ENCODE measurements around the gene GLG1.
A peak's percentile ranks its signal among the peaks of the same experiment; 100 is the strongest.
"Not testable (repeated sequence)": the region's sequence is repeated elsewhere in the genome, so short reads cannot be mapped to it uniquely, and the experiment has no call there.

Gene GLG1

GRCh38 chr16:74574146-74574545, 32.8 kb downstream of the GLG1 start:
- DNase-seq, result no peak

GRCh38 chr16:74573622-74574021, 33.3 kb downstream of the GLG1 start:
- DNase-seq, result no peak

- DNase-seq, result no peak
These were observed 36.3 kb downstream of the GLG1 start for GRCh38 chr16:74570412-74571301.

- DNase-seq, result no peak
These were observed 37.8 kb downstream of the GLG1 start for GRCh38 chr16:74568961-74569631.

- no peak for DNase-seq
These were observed 39.0 kb downstream of the GLG1 start for GRCh38 chr16:74567901-74568300.

GRCh38 chr16:74565378-74565777, 41.5 kb downstream of the GLG1 start:
- DNase-seq, result no peak

- no peak for DNase-seq
These were observed 42.4 kb downstream of the GLG1 start for GRCh38 chr16:74564451-74564984.

- DNase-seq, result peak; percentile 53
These were observed 43.1 kb downstream of the GLG1 start for GRCh38 chr16:74563828-74564263.

- DNase-seq, result no peak
These were observed 44.8 kb downstream of the GLG1 start for GRCh38 chr16:74562117-74562516.

GRCh38 chr16:74561626-74562025, 45.3 kb downstream of the GLG1 start:
- no peak for DNase-seq

GRCh38 chr16:74560912-74561311, 46.0 kb downstream of the GLG1 start:
- DNase-seq, result no peak

GRCh38 chr16:74558873-74559272, 48.0 kb downstream of the GLG1 start:
- no peak for DNase-seq

- no peak for DNase-seq
These were observed 49.6 kb downstream of the GLG1 start for GRCh38 chr16:74557275-74557674.

- no peak for DNase-seq
These were observed 50.5 kb downstream of the GLG1 start for GRCh38 chr16:74556375-74556922.

- DNase-seq, result not testable (repeated sequence)
These were observed 54.6 kb downstream of the GLG1 start for GRCh38 chr16:74552357-74552756.

- DNase-seq, result not testable (repeated sequence)
These were observed 56.5 kb downstream of the GLG1 start for GRCh38 chr16:74550227-74551019.

GRCh38 chr16:74546112-74546511, 60.8 kb downstream of the GLG1 start:
- not testable (repeated sequence) for DNase-seq

- DNase-seq, result not testable (repeated sequence)
These were observed 63.9 kb downstream of the GLG1 start for GRCh38 chr16:74542911-74543578.

- not testable (repeated sequence) for DNase-seq
These were observed 66.3 kb downstream of the GLG1 start for GRCh38 chr16:74540663-74541062.

- DNase-seq, result not testable (repeated sequence)
These were observed 68.1 kb downstream of the GLG1 start for GRCh38 chr16:74538801-74539200.

- DNase-seq, result not testable (repeated sequence)
These were observed 69.2 kb downstream of the GLG1 start for GRCh38 chr16:74537746-74538145.

- peak; percentile 22 for DNase-seq
These were observed 72.3 kb downstream of the GLG1 start for GRCh38 chr16:74534650-74535049.

Data from HCEC 1CT (cell line).